Pericardium fibroblast (primary cell): ENCODE results near the gene ITGAX. TPM values are rescaled to one million over a fixed set of nuclear protein-coding genes. Genes with fewer than 3 reads are reported as not detected.

Experiments
- total RNA-seq: library from RNA; depleted of rRNA; stranded (reverse); fragments of >200 nt; gene quantifications from 2 replicates; pipeline ENCODE4 v1.2.3, GENCODE V29; 2015

Gene ITGAX
- under 0.01 TPM in 1 of 2 replicates, not detected in the other for total RNA-seq

DNA sequence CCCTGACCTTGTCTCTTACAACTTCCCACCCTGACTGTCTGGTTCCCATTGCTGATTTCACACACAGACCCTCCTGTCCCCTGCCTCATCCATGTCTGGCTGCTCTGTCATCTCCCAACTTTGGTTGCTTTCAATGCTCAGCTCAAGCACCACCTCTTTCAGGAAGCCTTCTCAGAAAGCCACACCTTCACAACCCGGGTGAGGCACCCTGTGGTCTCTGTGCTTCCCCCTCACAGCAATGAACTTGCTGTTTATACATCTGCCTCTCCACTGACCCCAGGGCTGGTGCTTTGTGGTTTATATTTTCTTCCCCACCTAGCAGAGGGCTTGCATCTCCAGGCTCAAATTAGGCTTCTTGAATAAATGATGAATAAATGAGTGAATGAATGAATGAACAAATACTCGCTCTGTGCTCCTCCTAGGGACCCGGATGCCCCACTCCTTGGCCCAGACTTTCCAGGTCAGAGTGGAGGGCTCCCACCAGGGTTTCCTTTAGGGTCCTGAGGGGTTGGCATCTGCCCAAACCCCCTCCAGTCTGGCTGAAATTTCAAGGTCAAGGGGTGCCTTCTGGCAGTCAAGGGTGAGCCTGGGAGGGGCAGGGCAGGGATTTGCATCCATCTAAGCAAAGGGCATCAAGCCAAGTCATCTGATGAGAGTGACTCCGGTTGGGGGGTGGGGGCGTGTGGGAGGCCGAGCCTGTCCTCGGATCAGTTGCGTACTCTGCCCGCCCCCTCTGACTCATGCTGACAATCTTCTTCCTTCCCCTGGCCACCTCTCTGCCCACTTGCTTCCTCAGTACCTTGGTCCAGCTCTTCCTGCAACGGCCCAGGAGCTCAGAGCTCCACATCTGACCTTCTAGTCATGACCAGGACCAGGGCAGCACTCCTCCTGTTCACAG, at the start of gene ITGAX:
Gene ITGAX (plus strand): TSS at position 783 of the 898 bp plus-strand sequence. CDS start 79 bp downstream, at position 862.

DNA sequence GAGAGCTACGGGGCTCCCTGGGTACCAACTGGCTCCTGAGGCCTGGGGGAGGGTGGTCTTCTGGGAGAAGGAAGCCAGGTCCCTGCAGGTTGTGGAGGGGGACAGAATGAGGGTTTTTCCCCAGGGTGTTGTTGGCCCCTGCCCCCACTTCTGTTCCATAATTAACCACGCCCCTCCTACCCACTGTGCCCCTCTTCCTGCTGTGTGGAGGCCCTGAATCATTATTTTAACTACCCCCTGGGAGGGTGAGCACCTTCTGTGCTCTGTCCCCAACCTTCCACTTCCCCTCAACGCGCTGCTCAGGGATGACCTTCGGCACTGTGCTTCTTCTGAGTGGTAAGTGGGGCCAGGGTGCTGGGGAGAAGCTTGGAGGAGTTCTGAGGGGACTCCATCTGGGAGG, 38.1 kb downstream of the ITGAX start, which contains the start of gene ITGAD:
Gene ITGAD (plus strand): TSS at position 280 of the 400 bp plus-strand sequence. CDS start 26 bp downstream, at position 306.

DNA sequence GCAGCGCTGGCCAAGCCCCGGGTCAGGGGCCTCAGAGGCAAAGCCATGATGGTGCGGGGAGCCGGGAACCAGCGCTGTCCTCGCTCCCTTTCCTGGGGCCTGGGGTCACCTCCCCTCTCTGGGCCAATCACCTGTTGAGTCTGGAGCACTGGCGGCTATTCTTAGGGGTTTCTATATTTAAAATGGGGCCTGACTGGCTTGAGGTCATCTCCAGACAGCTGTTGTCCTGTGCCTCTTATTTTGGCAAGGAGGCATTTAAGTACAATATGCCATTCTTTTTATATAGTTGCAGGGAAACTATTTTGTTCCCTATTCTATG, 73.3 kb downstream of the ITGAX start, which contains the start of gene COX6A2:
Gene COX6A2 (minus strand): TSS at position 82 of the 319 bp plus-strand sequence. CDS start 35 bp downstream, at position 47.

Other genes starting within 250 kb of the ITGAX start
- gene BCKDK, start 246.8 kb upstream of the ITGAX start, total RNA-seq: 51.4 and 68.6 TPM in 2 replicates
- gene KAT8, start 237.5 kb upstream of the ITGAX start, total RNA-seq: 30.2 and 33.0 TPM in 2 replicates
- 0.12 and 0.51 TPM in 2 replicates for gene PRSS8, start 219.4 kb upstream of the ITGAX start, total RNA-seq
- 0.34 and 1.3 TPM in 2 replicates for gene PRSS36, start 205.1 kb upstream of the ITGAX start, total RNA-seq
- gene FUS, start 175.0 kb upstream of the ITGAX start, total RNA-seq: 29.2 and 31.2 TPM in 2 replicates
- gene PYCARD, start 152.4 kb upstream of the ITGAX start, total RNA-seq: 50.4 and 57.1 TPM in 2 replicates
- gene TRIM72, start 141.1 kb upstream of the ITGAX start, total RNA-seq: 0.68 TPM in 1 of 2 replicates, not detected in the other
- gene PYDC1, start 138.0 kb upstream of the ITGAX start, total RNA-seq: not detected in 2 replicates
- not detected in 2 replicates for gene ITGAM, start 95.2 kb upstream of the ITGAX start, total RNA-seq
- not detected in 2 replicates for gene ITGAD, start 38.2 kb downstream of the ITGAX start, total RNA-seq
- gene COX6A2, start 73.2 kb downstream of the ITGAX start, total RNA-seq: not detected in 2 replicates
- 5.5 and 5.6 TPM in 2 replicates for gene ZNF843, start 87.6 kb downstream of the ITGAX start, total RNA-seq
- gene ARMC5, start 104.3 kb downstream of the ITGAX start, total RNA-seq: 10.0 and 16.2 TPM in 2 replicates
- gene TGFB1I1, start 117.0 kb downstream of the ITGAX start, total RNA-seq: 62.1 and 124 TPM in 2 replicates
- not detected in 2 replicates for gene SLC5A2, start 127.9 kb downstream of the ITGAX start, total RNA-seq
- gene RUSF1, start 153.2 kb downstream of the ITGAX start, total RNA-seq: 54.5 and 57.6 TPM in 2 replicates
- not detected in 2 replicates for gene AHSP, start 172.7 kb downstream of the ITGAX start, total RNA-seq